ENCODE measurements around the gene HHAT.
"Not testable (repeated sequence)": the region's sequence is repeated elsewhere in the genome, so short reads cannot be mapped to it uniquely, and the experiment has no call there.

Gene HHAT

GRCh38 chr1:210647406-210648333, 319.0 kb downstream of the HHAT start:
- no peak for DNase-seq (ENCODE audit: low read depth)

GRCh38 chr1:210648588-210649269, 320.0 kb downstream of the HHAT start:
- DNase-seq (ENCODE audit: low read depth): no peak

GRCh38 chr1:210650403-210650802, 321.7 kb downstream of the HHAT start:
- no peak for DNase-seq (ENCODE audit: low read depth)

GRCh38 chr1:210652329-210652954, 323.7 kb downstream of the HHAT start:
- no peak for DNase-seq (ENCODE audit: low read depth)

GRCh38 chr1:210653771-210654170, 325.1 kb downstream of the HHAT start:
- no peak for DNase-seq (ENCODE audit: low read depth)

- DNase-seq (ENCODE audit: low read depth): no peak
Observed at GRCh38 chr1:210654176-210654981, 325.7 kb downstream of the HHAT start.

GRCh38 chr1:210655511-210655910, 326.8 kb downstream of the HHAT start:
- no peak for DNase-seq (ENCODE audit: low read depth)

GRCh38 chr1:210657806-210658205, 329.1 kb downstream of the HHAT start:
- DNase-seq (ENCODE audit: low read depth): no peak

GRCh38 chr1:210661520-210661919, 332.8 kb downstream of the HHAT start:
- DNase-seq (ENCODE audit: low read depth): not testable (repeated sequence)

GRCh38 chr1:210662291-210663050, 333.8 kb downstream of the HHAT start:
- no peak for DNase-seq (ENCODE audit: low read depth)

- DNase-seq (ENCODE audit: low read depth): no peak
Observed at GRCh38 chr1:210663730-210664573, 335.2 kb downstream of the HHAT start.

- no peak for DNase-seq (ENCODE audit: low read depth)
Observed at GRCh38 chr1:210669951-210670350, 341.2 kb downstream of the HHAT start.

GRCh38 chr1:210674151-210674550, 345.4 kb downstream of the HHAT start:
- no peak for DNase-seq (ENCODE audit: low read depth)

GRCh38 chr1:210676539-210676938, 347.8 kb downstream of the HHAT start:
- DNase-seq (ENCODE audit: low read depth): no peak

GRCh38 chr1:210677533-210677932, 348.8 kb downstream of the HHAT start:
- no peak for DNase-seq (ENCODE audit: low read depth)

GRCh38 chr1:210678306-210678705, 349.6 kb downstream of the HHAT start:
- DNase-seq (ENCODE audit: low read depth): no peak

GRCh38 chr1:210681158-210681557, 352.5 kb downstream of the HHAT start:
- no peak for DNase-seq (ENCODE audit: low read depth)

- no peak for DNase-seq (ENCODE audit: low read depth)
Observed at GRCh38 chr1:210683403-210684047, 354.8 kb downstream of the HHAT start.

GRCh38 chr1:210684466-210685294, 356.0 kb downstream of the HHAT start:
- DNase-seq (ENCODE audit: low read depth): no peak
